Measurements from ENCODE around the gene UBE2U.

UBE2U gene

DNA sequence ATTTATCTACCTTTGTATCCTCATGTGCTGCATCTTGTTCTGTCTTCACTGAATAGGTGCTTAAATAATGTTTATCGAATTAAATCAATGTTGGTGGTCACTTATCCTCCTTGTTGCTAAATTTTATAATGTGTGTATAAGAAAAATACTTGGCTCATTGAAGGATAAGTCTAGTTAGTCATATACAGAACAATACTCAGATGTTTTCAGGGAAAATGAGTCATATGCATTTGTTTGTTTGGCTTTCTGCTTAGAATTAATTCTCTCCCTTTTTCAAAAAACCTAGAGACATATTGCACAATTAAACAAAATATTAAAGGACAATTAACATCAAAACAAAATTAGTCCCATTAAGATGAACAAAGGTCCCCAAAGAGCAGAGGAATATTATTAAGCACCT is 89.0 kb downstream of the UBE2U start:
- no CpG with 5 or more reads among the region's 1 CpG for WGBS, 2 experiments (ENCODE audit: insufficient coverage in 2 of 2)
- peaks cover 4% of the 10 kb centered on the region for H3K9me3 ChIP-seq (ENCODE audit: control insufficient read depth, low read length)

DNA sequence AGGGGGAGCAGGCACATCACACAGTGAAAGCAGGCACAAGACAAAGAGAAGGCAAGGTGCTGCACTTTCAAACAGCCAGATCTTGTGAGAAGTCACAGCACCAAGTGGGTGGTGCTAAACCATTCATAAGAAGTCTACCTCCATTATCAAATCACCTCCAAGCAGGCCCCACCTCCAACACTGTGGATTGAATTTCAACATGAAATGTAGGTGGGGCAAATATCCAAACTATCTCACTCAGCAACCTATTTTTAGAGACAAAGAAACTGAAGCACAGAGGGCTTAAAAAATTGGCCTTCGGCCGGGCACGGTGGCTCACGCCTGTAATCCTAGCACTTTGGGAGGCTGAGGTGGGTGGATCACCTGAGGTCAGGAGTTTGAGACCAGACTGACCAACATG is 90.4 kb downstream of the UBE2U start:
- no peaks in the 10 kb centered on the region for H3K4me1 ChIP-seq (ENCODE audit: control insufficient read depth, insufficient read depth, low read length, poor library complexity, severe bottlenecking)
- no peak overlapping the region for H3K27ac ChIP-seq (ENCODE audit: low read depth, low read length, severe bottlenecking)
- H3K36me3 ChIP-seq (ENCODE audit: control insufficient read depth, insufficient read depth, low read length), result no peaks in the 10 kb centered on the region
- H3K4me3 ChIP-seq (ENCODE audit: extremely low read depth, insufficient read depth, low read length, poor library complexity, severe bottlenecking), result no peak overlapping the region
- H3K9me3 ChIP-seq (ENCODE audit: control insufficient read depth, low read length), result peaks cover 5% of the 10 kb centered on the region
- 80 to 89% methylated on average over 1 to 4 of the region's 4 CpGs for WGBS, 2 experiments (ENCODE audit: insufficient coverage in 2 of 2)

More for the DNA sequence above, 89.0 kb downstream of the UBE2U start:
- Histone ChIP-seq H3K4me1 (ENCODE audit: control insufficient read depth, insufficient read depth, low read length, poor library complexity, severe bottlenecking) (no peaks in the 10 kb centered on the region), H3K4me3 (ENCODE audit: extremely low read depth, insufficient read depth, low read length, poor library complexity, severe bottlenecking) (no peak overlapping the region), H3K27ac (ENCODE audit: low read depth, low read length, severe bottlenecking) (no peak overlapping the region), H3K36me3 (ENCODE audit: control insufficient read depth, insufficient read depth, low read length) (no peaks in the 10 kb centered on the region)

DNA sequence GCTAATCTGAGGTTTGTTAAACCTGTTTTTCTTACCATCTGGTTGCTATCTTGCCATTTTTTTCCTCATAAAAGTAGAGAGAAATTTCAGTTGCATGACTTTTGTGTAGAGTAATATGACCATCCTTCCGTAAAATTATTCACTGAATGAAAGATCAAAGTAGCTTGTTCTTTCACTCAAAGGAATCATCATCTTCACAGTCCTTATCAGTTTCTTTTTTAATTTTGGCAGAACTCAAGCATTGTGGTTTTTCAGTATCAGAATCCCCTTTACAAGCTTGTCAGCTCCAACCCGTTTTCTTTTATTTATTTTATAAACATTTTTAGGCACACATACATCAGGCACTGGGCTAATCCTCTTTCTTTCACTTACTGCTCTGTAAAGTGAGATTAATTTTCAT is 91.7 kb downstream of the UBE2U start:
- Histone ChIP-seq H3K4me3 (ENCODE audit: extremely low read depth, insufficient read depth, low read length, poor library complexity, severe bottlenecking) (no peak overlapping the region), H3K9me3 (ENCODE audit: control insufficient read depth, low read length) (peaks cover 5% of the 10 kb centered on the region), H3K27ac (ENCODE audit: low read depth, low read length, severe bottlenecking) (no peak overlapping the region), H3K36me3 (ENCODE audit: control insufficient read depth, insufficient read depth, low read length) (no peaks in the 10 kb centered on the region), H3K4me1 (ENCODE audit: control insufficient read depth, insufficient read depth, low read length, poor library complexity, severe bottlenecking) (no peaks in the 10 kb centered on the region)
- 80% methylated on average over 1 of the region's 2 CpGs; no CpG with 5 or more reads in 1 of the 2 experiments for WGBS, 2 experiments (ENCODE audit: insufficient coverage in 2 of 2)

DNA sequence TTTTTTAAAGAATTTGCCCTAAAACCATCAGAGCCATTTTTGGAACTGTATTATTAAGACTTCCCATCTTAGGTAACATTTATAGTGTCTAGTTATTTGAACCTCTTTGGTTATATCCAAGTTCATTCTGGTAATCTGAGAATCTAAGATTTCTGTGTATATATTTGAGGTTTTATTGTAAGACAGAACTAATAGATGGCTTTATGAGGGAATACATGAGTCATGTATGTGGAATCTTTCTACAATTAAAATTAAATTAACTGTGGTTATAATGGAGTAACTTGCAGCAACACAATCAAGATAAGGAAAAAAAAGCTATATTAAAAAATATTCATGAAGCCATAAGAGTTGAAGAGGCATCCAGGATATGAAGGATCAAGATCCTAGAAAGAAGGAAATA is 92.1 kb downstream of the UBE2U start:
- H3K27ac ChIP-seq (ENCODE audit: low read depth, low read length, severe bottlenecking), result no peak overlapping the region

DNA sequence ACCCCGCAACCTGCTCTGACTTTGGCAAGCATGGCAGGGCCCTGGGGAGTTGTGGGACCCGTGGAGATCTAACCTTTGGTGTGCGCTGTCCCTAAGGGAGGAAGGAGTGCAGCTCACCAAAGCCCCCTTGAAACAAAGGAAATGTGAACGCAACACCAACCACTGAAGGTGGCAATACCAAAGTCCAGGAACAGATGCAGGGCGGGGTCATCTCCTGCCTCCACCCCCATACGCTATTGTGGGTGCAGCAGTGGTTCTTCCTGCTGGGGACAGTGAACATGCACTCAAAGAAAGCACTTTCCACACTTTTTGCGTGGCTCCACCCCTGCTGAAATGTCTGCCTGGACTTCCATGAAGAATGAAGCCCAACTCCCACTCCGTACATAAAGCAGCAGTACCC is 93.0 kb downstream of the UBE2U start:
- no peak overlapping the region for H3K4me3 ChIP-seq (ENCODE audit: extremely low read depth, insufficient read depth, low read length, poor library complexity, severe bottlenecking)
- WGBS, 2 experiments (ENCODE audit: insufficient coverage in 2 of 2), result 88% methylated on average over 7 to 8 of the region's 8 CpGs
- H3K9me3 ChIP-seq (ENCODE audit: control insufficient read depth, low read length), result peaks cover 5% of the 10 kb centered on the region
- H3K27ac ChIP-seq (ENCODE audit: low read depth, low read length, severe bottlenecking), result no peak overlapping the region
- no peaks in the 10 kb centered on the region for H3K36me3 ChIP-seq (ENCODE audit: control insufficient read depth, insufficient read depth, low read length)
- H3K4me1 ChIP-seq (ENCODE audit: control insufficient read depth, insufficient read depth, low read length, poor library complexity, severe bottlenecking), result no peaks in the 10 kb centered on the region

More for the DNA sequence above, 92.1 kb downstream of the UBE2U start:
- no peaks in the 10 kb centered on the region for H3K4me1 ChIP-seq (ENCODE audit: control insufficient read depth, insufficient read depth, low read length, poor library complexity, severe bottlenecking)
- peaks cover 5% of the 10 kb centered on the region for H3K9me3 ChIP-seq (ENCODE audit: control insufficient read depth, low read length)
- no peak overlapping the region for H3K4me3 ChIP-seq (ENCODE audit: extremely low read depth, insufficient read depth, low read length, poor library complexity, severe bottlenecking)
- H3K36me3 ChIP-seq (ENCODE audit: control insufficient read depth, insufficient read depth, low read length), result no peaks in the 10 kb centered on the region

DNA sequence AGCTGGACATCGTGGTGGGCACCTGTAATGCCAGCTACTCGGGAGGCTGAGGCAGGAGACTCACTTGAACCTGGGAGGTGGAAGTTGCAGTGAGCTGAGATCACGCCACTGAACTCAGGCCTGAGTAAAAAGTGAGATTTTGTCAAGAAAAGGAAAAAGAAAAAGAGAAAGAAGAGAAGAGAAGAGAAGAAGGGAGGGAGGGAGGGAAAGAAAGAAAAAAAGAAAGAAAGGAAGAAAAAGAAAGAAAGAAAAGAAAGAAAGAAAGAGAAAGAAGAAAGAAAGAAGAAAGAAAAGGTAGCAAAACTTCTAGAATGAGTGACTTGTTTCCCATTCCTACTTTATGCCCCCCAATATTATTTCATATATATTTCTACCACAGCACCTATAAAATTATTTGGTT is 98.8 kb downstream of the UBE2U start:
- H3K27ac ChIP-seq (ENCODE audit: low read depth, low read length, severe bottlenecking), result no peak overlapping the region
- 88 to 89% methylated on average over 3 of the region's 3 CpGs for WGBS, 2 experiments (ENCODE audit: insufficient coverage in 2 of 2)
- H3K36me3 ChIP-seq (ENCODE audit: control insufficient read depth, insufficient read depth, low read length), result no peaks in the 10 kb centered on the region
- peaks cover 3% of the 10 kb centered on the region for H3K9me3 ChIP-seq (ENCODE audit: control insufficient read depth, low read length)
- no peak overlapping the region for H3K4me3 ChIP-seq (ENCODE audit: extremely low read depth, insufficient read depth, low read length, poor library complexity, severe bottlenecking)
- peaks cover 5% of the 10 kb centered on the region for H3K4me1 ChIP-seq (ENCODE audit: control insufficient read depth, insufficient read depth, low read length, poor library complexity, severe bottlenecking)

DNA sequence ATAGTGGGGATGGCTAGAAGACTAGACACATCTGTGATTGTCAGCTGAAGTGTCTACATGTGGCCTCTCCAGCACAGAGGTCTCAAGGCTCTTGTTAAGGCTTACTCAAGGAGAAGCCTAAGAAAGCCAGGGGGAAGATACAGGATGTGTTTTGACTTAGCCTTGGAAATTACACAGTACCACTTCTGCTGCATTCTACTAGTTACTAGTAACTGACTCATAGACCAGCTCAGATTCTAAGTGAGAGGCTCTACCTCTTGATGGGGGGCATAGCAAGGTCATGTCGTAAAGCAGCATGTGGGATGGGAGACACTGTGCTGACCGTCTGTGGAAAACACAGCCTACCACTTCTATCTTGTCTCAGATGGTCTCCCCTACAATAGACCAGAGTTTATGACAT is 99.5 kb downstream of the UBE2U start:
- Histone ChIP-seq H3K27ac (ENCODE audit: low read depth, low read length, severe bottlenecking) (no peak overlapping the region), H3K4me1 (ENCODE audit: control insufficient read depth, insufficient read depth, low read length, poor library complexity, severe bottlenecking) (peaks cover 5% of the 10 kb centered on the region), H3K9me3 (ENCODE audit: control insufficient read depth, low read length) (no peaks in the 10 kb centered on the region), H3K4me3 (ENCODE audit: extremely low read depth, insufficient read depth, low read length, poor library complexity, severe bottlenecking) (no peak overlapping the region), H3K36me3 (ENCODE audit: control insufficient read depth, insufficient read depth, low read length) (no peaks in the 10 kb centered on the region)
- WGBS, 2 experiments (ENCODE audit: insufficient coverage in 2 of 2), result 80% methylated on average over 2 of the region's 2 CpGs; no CpG with 5 or more reads in 1 of the 2 experiments

DNA sequence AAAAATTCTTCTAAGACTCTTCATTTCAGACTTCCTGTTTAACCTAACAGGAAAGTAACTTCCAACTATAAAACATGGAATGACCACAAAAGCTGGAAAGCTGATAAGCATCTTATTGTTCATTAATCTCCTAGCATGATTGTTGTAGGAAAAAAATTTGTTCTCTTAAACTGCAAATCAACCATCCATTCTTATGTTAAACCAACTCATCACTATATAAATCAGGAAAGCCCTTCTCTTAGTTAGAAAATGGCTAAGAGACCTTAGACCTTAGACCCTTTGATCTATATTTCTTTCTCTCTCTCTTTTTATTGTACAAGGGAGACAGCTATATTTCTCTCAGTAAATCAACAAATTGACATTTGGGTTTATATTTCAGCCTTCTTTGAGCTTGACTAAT is 101.4 kb downstream of the UBE2U start:
- Histone ChIP-seq H3K27ac (ENCODE audit: low read depth, low read length, severe bottlenecking) (no peak overlapping the region), H3K4me3 (ENCODE audit: extremely low read depth, insufficient read depth, low read length, poor library complexity, severe bottlenecking) (no peak overlapping the region), H3K36me3 (ENCODE audit: control insufficient read depth, insufficient read depth, low read length) (no peaks in the 10 kb centered on the region), H3K4me1 (ENCODE audit: control insufficient read depth, insufficient read depth, low read length, poor library complexity, severe bottlenecking) (peaks cover 5% of the 10 kb centered on the region), H3K9me3 (ENCODE audit: control insufficient read depth, low read length) (no peaks in the 10 kb centered on the region)

DNA sequence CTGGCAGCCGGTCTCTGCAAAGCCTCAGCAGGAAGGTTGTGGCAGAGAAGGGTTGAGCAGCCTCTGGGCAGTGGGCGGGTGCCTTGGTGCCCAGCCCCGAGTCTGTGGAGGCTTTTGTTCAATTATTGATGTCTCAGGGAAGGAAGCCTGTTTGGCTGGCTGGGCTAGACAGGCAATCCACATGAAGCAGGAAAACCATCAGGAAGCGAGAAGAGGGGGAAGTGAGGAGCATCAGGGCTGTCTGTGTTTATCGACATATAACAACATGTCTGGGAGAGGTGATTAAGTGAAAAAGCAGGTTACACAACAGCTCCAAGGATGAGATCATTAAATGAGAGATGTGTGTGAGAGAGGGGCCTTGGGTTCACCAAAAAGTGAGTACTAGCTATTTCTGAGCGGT is 105.4 kb downstream of the UBE2U start:
- Histone ChIP-seq H3K4me3 (ENCODE audit: extremely low read depth, insufficient read depth, low read length, poor library complexity, severe bottlenecking) (no peak overlapping the region), H3K27ac (ENCODE audit: low read depth, low read length, severe bottlenecking) (no peak overlapping the region), H3K4me1 (ENCODE audit: control insufficient read depth, insufficient read depth, low read length, poor library complexity, severe bottlenecking) (no peaks in the 10 kb centered on the region), H3K36me3 (ENCODE audit: control insufficient read depth, insufficient read depth, low read length) (no peaks in the 10 kb centered on the region), H3K9me3 (ENCODE audit: control insufficient read depth, low read length) (no peaks in the 10 kb centered on the region)
- whole genome bisulfite sequencing, 2 experiments (ENCODE audit: insufficient coverage in 2 of 2), result 83 to 94% methylated on average over 5 to 6 of the region's 6 CpGs

DNA sequence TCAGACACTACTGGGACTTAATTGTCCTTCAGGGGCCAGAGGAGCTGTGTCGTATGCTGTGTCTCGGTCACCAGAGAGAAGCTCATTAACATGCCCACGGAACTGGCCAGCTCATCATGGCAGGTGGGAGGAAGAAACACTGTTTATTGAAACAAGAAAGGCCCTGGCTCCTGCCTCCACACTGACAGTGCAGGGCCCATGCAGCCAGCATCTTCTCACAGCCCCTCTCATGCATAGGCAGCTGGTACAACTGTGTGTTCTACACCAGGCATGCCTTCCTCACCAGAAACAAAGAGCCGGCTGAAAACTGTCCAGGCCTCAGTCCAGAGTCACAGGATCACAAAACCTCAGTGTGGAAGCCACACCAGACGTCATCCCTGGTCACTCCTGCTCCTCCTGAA is 106.0 kb downstream of the UBE2U start:
- Histone ChIP-seq H3K4me1 (ENCODE audit: control insufficient read depth, insufficient read depth, low read length, poor library complexity, severe bottlenecking) (no peaks in the 10 kb centered on the region), H3K9me3 (ENCODE audit: control insufficient read depth, low read length) (no peaks in the 10 kb centered on the region), H3K4me3 (ENCODE audit: extremely low read depth, insufficient read depth, low read length, poor library complexity, severe bottlenecking) (no peak overlapping the region), H3K27ac (ENCODE audit: low read depth, low read length, severe bottlenecking) (no peak overlapping the region), H3K36me3 (ENCODE audit: control insufficient read depth, insufficient read depth, low read length) (no peaks in the 10 kb centered on the region)
- 82 to 83% methylated on average over 5 of the region's 5 CpGs for WGBS, 2 experiments (ENCODE audit: insufficient coverage in 2 of 2)

DNA sequence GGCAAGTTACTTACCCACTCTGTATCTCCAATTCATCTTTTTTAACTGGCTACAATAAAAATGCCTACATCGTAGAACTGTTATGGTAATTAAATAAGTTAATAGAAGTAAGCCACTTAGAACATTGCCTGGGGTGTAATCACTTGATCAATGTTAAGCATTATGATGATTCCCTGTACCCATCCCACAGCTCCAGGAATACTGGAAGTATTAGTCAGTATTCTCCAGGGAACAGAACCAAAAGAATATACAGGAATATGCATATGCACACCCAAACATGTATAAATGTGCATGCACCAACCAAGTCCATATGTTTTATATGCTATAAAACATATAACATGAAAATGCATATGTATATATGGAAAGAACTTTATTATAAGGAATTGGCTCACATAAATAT is 107.3 kb downstream of the UBE2U start:
- no peak overlapping the region for H3K27ac ChIP-seq (ENCODE audit: low read depth, low read length, severe bottlenecking)
- no peaks in the 10 kb centered on the region for H3K4me1 ChIP-seq (ENCODE audit: control insufficient read depth, insufficient read depth, low read length, poor library complexity, severe bottlenecking)
- no peaks in the 10 kb centered on the region for H3K9me3 ChIP-seq (ENCODE audit: control insufficient read depth, low read length)
- no peaks in the 10 kb centered on the region for H3K36me3 ChIP-seq (ENCODE audit: control insufficient read depth, insufficient read depth, low read length)
- no CpG with 5 or more reads among the region's 1 CpG for WGBS, 2 experiments (ENCODE audit: insufficient coverage in 2 of 2)
- H3K4me3 ChIP-seq (ENCODE audit: extremely low read depth, insufficient read depth, low read length, poor library complexity, severe bottlenecking), result no peak overlapping the region

DNA sequence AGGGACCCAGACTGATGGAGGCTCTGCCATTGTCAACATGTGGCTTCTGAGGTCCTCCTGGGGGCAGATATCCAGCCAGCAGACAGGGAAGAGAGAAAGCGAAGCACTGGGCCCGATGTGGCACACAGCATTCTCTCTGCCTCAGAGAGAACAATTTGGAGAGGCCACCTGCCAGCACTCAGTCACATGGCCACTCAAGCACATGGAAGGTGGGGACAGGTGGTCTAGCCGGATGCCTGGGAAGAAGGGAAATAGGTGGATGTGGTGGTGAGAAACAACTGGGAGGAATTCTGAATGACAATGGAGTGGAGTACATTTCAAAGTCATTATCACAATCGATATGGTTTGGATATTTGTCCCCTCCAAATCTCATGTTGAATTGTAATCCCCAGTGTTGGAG is 109.0 kb downstream of the UBE2U start:
- WGBS, 2 experiments (ENCODE audit: insufficient coverage in 2 of 2), result 88 to 89% methylated on average over 2 to 3 of the region's 4 CpGs
- Histone ChIP-seq H3K36me3 (ENCODE audit: control insufficient read depth, insufficient read depth, low read length) (no peaks in the 10 kb centered on the region), H3K4me1 (ENCODE audit: control insufficient read depth, insufficient read depth, low read length, poor library complexity, severe bottlenecking) (no peaks in the 10 kb centered on the region), H3K9me3 (ENCODE audit: control insufficient read depth, low read length) (no peaks in the 10 kb centered on the region), H3K27ac (ENCODE audit: low read depth, low read length, severe bottlenecking) (no peak overlapping the region), H3K4me3 (ENCODE audit: extremely low read depth, insufficient read depth, low read length, poor library complexity, severe bottlenecking) (no peak overlapping the region)
